Measurements from ENCODE around the gene HERC4.

The HERC4 gene

GRCh38 chr10:68075550-68076004 lies 494 bp upstream of the HERC4 start:
- Histone ChIP-seq H3K27ac (peak overlapping the region; percentile 99), H3K4me3 (peak overlapping the region; percentile 97)
- TF ChIP-seq, protein P1, sequence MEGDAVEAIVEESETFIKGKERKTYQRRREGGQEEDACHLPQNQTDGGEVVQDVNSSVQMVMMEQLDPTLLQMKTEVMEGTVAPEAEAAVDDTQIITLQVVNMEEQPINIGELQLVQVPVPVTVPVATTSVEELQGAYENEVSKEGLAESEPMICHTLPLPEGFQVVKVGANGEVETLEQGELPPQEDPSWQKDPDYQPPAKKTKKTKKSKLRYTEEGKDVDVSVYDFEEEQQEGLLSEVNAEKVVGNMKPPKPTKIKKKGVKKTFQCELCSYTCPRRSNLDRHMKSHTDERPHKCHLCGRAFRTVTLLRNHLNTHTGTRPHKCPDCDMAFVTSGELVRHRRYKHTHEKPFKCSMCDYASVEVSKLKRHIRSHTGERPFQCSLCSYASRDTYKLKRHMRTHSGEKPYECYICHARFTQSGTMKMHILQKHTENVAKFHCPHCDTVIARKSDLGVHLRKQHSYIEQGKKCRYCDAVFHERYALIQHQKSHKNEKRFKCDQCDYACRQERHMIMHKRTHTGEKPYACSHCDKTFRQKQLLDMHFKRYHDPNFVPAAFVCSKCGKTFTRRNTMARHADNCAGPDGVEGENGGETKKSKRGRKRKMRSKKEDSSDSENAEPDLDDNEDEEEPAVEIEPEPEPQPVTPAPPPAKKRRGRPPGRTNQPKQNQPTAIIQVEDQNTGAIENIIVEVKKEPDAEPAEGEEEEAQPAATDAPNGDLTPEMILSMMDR (IDR thresholded peaks at IDR 0.05), result no peak
- DNase-seq (ENCODE audit: low spot score), result no peak

GRCh38 chr10:68074031-68074774 lies 880 bp downstream of the HERC4 start:
- TF ChIP-seq, protein P1 (IDR thresholded peaks at IDR 0.05), result no peak
- no peak for DNase-seq (ENCODE audit: low spot score)
- Histone ChIP-seq H3K4me3 (peak overlapping the region; percentile 97), H3K27ac (peak overlapping the region; percentile 99)

- DNase-seq (ENCODE audit: low spot score), result no peak
- peak overlapping the region in 1 of 2 donors; percentile 99 for H3K27ac ChIP-seq
- TF ChIP-seq, protein P1 (IDR thresholded peaks at IDR 0.05), result no peak
- peak overlapping the region; percentile 97 for H3K4me3 ChIP-seq
These were observed 1.5 kb downstream of the HERC4 start for GRCh38 chr10:68073631-68074030.

DNA sequence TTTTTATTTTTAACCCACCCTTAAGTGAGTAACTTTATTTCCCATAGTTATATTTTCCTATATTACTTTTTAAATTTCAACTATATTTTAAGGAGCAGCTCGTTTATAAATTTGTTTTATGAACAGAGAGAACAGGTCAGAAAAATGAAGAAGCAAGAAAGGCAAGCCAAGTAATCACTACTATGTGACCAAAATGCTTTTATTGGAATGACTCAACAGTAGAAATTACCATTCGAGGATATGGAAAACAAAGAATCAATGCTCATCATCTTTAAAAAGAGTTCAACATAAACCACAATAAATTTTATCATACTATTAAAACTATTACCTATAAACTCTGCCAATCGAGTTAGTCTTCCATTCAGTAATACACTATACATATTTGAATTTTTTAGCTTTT lies 7.6 kb downstream of the HERC4 start:
- no peak for DNase-seq (ENCODE audit: low spot score)
- no peak overlapping the region for H3K4me3 ChIP-seq
- TF ChIP-seq, protein P1 (IDR thresholded peaks at IDR 0.05), result no peak
- H3K27ac ChIP-seq, result no peak overlapping the region

GRCh38 chr10:68067029-68067428 lies 8.1 kb downstream of the HERC4 start:
- Histone ChIP-seq H3K4me3 (no peak overlapping the region), H3K27ac (no peak overlapping the region)
- TF ChIP-seq, protein P1 (IDR thresholded peaks at IDR 0.05), result no peak
- DNase-seq (ENCODE audit: low spot score), result no peak

GRCh38 chr10:68053553-68053952 lies 21.5 kb downstream of the HERC4 start:
- TF ChIP-seq, protein P1 (IDR thresholded peaks at IDR 0.05), result no peak
- DNase-seq (ENCODE audit: low spot score), result no peak
- Histone ChIP-seq H3K4me3 (no peak overlapping the region), H3K27ac (no peak overlapping the region)

GRCh38 chr10:68052463-68052862 lies 22.6 kb downstream of the HERC4 start:
- TF ChIP-seq, protein P1 (IDR thresholded peaks at IDR 0.05), result no peak
- no peak overlapping the region for H3K27ac ChIP-seq
- DNase-seq (ENCODE audit: low spot score), result no peak
- no peak overlapping the region for H3K4me3 ChIP-seq

All from coronary artery (tissue), 2 donors.